HCT116 (cell line): ENCODE data around the gene SFR1. TPM values are rescaled to one million over a fixed set of nuclear protein-coding genes. Genes with fewer than 3 reads are reported as not detected.

Experiments
- ATAC-seq: fragments of 200-7000 bp; cut with Tn5 transposase; 2 replicates; pipeline ENCODE4 v1.9.1; 2020; ENCODE audit warnings: mild to moderate bottlenecking, moderate library complexity
- BruUV-seq: library from RNA; stranded (reverse); fragments of 400-500 nt; replicated peaks from 2 replicates; lab custom pipeline; 2021; lab: Mats Ljungman, UMichigan
- CTCF ChIA-PET: fragments of 300-600 bp; sonication (Branson Sonifier 250); formaldehyde crosslinking; loops from one replicate; lab custom pipeline; 2021; ENCODE audit warnings: antibody characterized with exemption; lab: Charles Lee
- POLR2A ChIA-PET: fragments of 300-600, 350-600 bp; sonication (Branson Sonifier 250); formaldehyde crosslinking; loops from one replicate; lab custom pipeline; 2021; ENCODE audit warnings: antibody characterized with exemption; lab: Charles Lee
- RAD21 ChIA-PET, 2 experiments: fragments of 300-600 bp; sonication (Branson Sonifier 250); formaldehyde crosslinking; loops; one replicate each; lab custom pipeline; 2023; ENCODE audit warnings: low total read pairs in 2 of 2; ENCODE audit not compliant: uncharacterized antibody in 2 of 2, unreplicated experiment in 2 of 2, low non-redundant PET in 1 of 2; lab: Charles Lee
- DNase-seq: peaks from one replicate; pipeline ENCODE4 v3.0.0-alpha.2; 2010; ENCODE audit warnings: low read depth, low spot score
- H2AFZ ChIP-seq: fragments of 200-600 bp; shearing (Covaris generic), sonication (generic); 2 replicates; pipeline ENCODE4 v1.6.1; 2017; ENCODE audit warnings: low read depth, mixed run types, mixed read lengths, antibody characterized with exemption, low read length; ENCODE audit not compliant: poor library complexity, severe bottlenecking
- H3K27ac ChIP-seq: 2 replicates; pipeline ENCODE4 v1.5.1; 2012; ENCODE audit warnings: low read depth, low read length
- H3K27me3 ChIP-seq: fragments of 200-600 bp; sonication (generic); 2 replicates; pipeline ENCODE4 v1.6.1; 2016; ENCODE audit warnings: mixed run types, low read length, mixed read lengths; ENCODE audit not compliant: insufficient read depth
- H3K36me3 ChIP-seq, 2 experiments: fragments of 200-500 bp in 1 of 2; fragments of 200-600 bp in 1 of 2; sonication (Bioruptor generic) in 1 of 2; sonication (generic) in 1 of 2; 2 replicates each; pipeline versions ENCODE4 v1.5.1 to v1.6.1; 2014 to 2016; ENCODE audit warnings: low read length in 2 of 2, inconsistent platforms in 1 of 2, mixed read lengths in 1 of 2, mixed run types in 1 of 2; ENCODE audit not compliant: insufficient read depth in 2 of 2, control insufficient read depth in 1 of 2
- H3K4me1 ChIP-seq, 2 experiments: fragments of 200-600 bp in 1 of 2; sonication (generic) in 1 of 2; 2 replicates each; pipeline versions ENCODE4 v1.5.1 to v1.6.1; 2012 to 2017; ENCODE audit warnings: low read length in 2 of 2, inconsistent platforms in 1 of 2, mild to moderate bottlenecking in 1 of 2, mixed read lengths in 1 of 2, mixed run types in 1 of 2, moderate library complexity in 1 of 2; ENCODE audit not compliant: insufficient read depth in 2 of 2, control insufficient read depth in 1 of 2
- H3K4me2 ChIP-seq: fragments of 200-600 bp; sonication (generic); 2 replicates; pipeline ENCODE4 v1.6.1; 2017; ENCODE audit warnings: mixed run types, low read length, mixed read lengths
- H3K4me3 ChIP-seq, 2 experiments: fragments of 200-600 bp in 1 of 2; sonication (generic) in 1 of 2; replicated peaks in 1 of 2; 2 replicates each; pipeline ENCODE4 v1.5.1; 2011 to 2016; ENCODE audit warnings: low read length in 2 of 2, control low read depth in 1 of 2, low read depth in 1 of 2, mild to moderate bottlenecking in 1 of 2, mixed read lengths in 1 of 2, mixed run types in 1 of 2
- H3K79me2 ChIP-seq: fragments of 200-600 bp; sonication (generic); 2 replicates; pipeline ENCODE4 v1.6.1; 2017; ENCODE audit warnings: mild to moderate bottlenecking, mixed run types, low read length, moderate library complexity, mixed read lengths; ENCODE audit not compliant: insufficient read depth
- H3K9ac ChIP-seq: fragments of 200-600 bp; sonication (generic); 2 replicates; pipeline ENCODE4 v1.6.1; 2016; ENCODE audit warnings: low read length, mixed read lengths
- H3K9me2 ChIP-seq: fragments of 200-600 bp; sonication (generic), shearing (Covaris generic); 2 replicates; pipeline ENCODE4 v1.6.1; 2017; ENCODE audit warnings: mixed run types, mild to moderate bottlenecking, moderate library complexity; ENCODE audit not compliant: insufficient read depth
- H3K9me3 ChIP-seq, 2 experiments: fragments of 200-500 bp in 1 of 2; fragments of 200-600 bp in 1 of 2; sonication (Bioruptor generic) in 1 of 2; sonication (generic) in 1 of 2; 2 replicates each; pipeline ENCODE4 v1.6.1; 2014 to 2017; ENCODE audit warnings: low read length in 2 of 2, mixed read lengths in 2 of 2, inconsistent platforms in 1 of 2, low read depth in 1 of 2, mild to moderate bottlenecking in 1 of 2, mixed run types in 1 of 2, moderate library complexity in 1 of 2; ENCODE audit not compliant: control insufficient read depth in 1 of 2, insufficient read depth in 1 of 2
- H4K20me1 ChIP-seq: fragments of 200-600 bp; sonication (generic), shearing (Covaris generic); 2 replicates; pipeline ENCODE4 v1.6.1; 2017; ENCODE audit warnings: mixed run types, mild to moderate bottlenecking, moderate library complexity; ENCODE audit not compliant: insufficient read depth
- EGR1 ChIP-seq: IDR thresholded peaks from 2 replicates; pipeline ENCODE4 v1.6.1; 2012; ENCODE audit warnings: low read depth
- ELF1 ChIP-seq: IDR thresholded peaks from 2 replicates; pipeline ENCODE4 v1.6.1; 2012; ENCODE audit warnings: low read depth, borderline replicate concordance
- POLR2A ChIP-seq: IDR thresholded peaks from 2 replicates; pipeline ENCODE4 v1.7.0; 2011; ENCODE audit warnings: borderline replicate concordance; ENCODE audit not compliant: insufficient read depth, insufficient read length; ENCODE audit errors: extremely low read depth
- RAD21 ChIP-seq: IDR thresholded peaks from 2 replicates; pipeline ENCODE4 v1.6.1; 2012; ENCODE audit warnings: low read depth, mild to moderate bottlenecking
- SIN3A ChIP-seq: IDR thresholded peaks from 2 replicates; pipeline ENCODE4 v1.6.1; 2012; ENCODE audit warnings: low read depth
- SRF ChIP-seq: IDR thresholded peaks from 2 replicates; pipeline ENCODE4 v1.6.1; 2012; ENCODE audit warnings: low read depth
- TCF7L2 ChIP-seq: IDR thresholded peaks from 2 replicates; pipeline ENCODE4 v1.7.0; 2011; ENCODE audit warnings: borderline replicate concordance, inconsistent platforms; ENCODE audit not compliant: insufficient read depth, insufficient read length; ENCODE audit errors: extremely low read depth
- ZFX ChIP-seq: fragments of 450-650 bp; IDR thresholded peaks from 2 replicates; pipeline ENCODE4 v1.6.1; 2017
- intact Hi-C: fragments of 100-400 bp; cut with micrococcal nuclease; formaldehyde crosslinking; loops from 2 replicates; pipeline ENCODE4 v1.10.0; 2022
- total RNA-seq: library from RNA; stranded (reverse); gene quantifications from one replicate; pipeline ENCODE4 v1.2.1, GENCODE V29; 2021; ENCODE audit not compliant: unreplicated experiment
- TF ChIP-seq, protein P1 (sequence below): IDR thresholded peaks from 2 replicates; pipeline ENCODE4 v1.6.1; 2012
- TF ChIP-seq, protein P2 (sequence below): IDR thresholded peaks from 2 replicates; pipeline ENCODE4 v1.6.1; 2012
- TF ChIP-seq, protein P3 (sequence below): IDR thresholded peaks from 2 replicates; pipeline ENCODE4 v1.6.1; 2011; ENCODE audit warnings: mild to moderate bottlenecking, low read length, moderate library complexity; ENCODE audit not compliant: insufficient replicate concordance; ENCODE audit errors: extremely low read depth

The SFR1 gene
- total RNA-seq, 1 experiment from 2014 or later = 38.5 TPM

DNA sequence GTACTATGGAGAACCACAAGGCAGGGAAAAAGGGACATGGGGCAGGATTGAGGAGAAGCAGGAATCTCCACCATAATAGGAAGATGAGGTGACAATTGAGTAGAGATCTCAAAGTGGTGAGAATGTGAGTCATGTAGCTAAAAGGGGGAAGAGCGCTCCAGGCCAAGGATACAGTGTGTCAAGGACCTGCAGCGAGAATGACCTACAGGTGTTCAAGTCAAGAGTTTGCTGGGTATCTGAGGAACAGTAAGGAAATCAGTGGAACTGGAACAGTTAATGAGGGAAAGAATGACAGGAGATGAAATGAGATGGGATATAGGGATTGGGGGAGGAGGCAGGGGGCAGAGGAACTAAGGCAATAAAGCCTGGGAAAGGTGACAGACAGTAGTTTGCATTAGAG, 33.6 kb downstream of the SFR1 start:
- no peaks in the 10 kb centered on the region for H3K4me1 ChIP-seq
- no peaks in the 10 kb centered on the region for H3K79me2 ChIP-seq
- no peak overlapping the region for H3K9ac ChIP-seq
- H2AFZ ChIP-seq = no peak overlapping the region
- H3K4me2 ChIP-seq = no peak overlapping the region
- BruUV-seq = no TSS peak
- no peak for DNase-seq
- no peaks in the 10 kb centered on the region for H3K9me2 ChIP-seq
- intact Hi-C loops = no loop called here
- CTCF ChIA-PET = interaction anchor here (1.3 to 1.9 kb wide), 2 partner anchors 8 to 16 kb away, joined by 4 to 5 read pairs; no protein-coding TSS in a partner anchor
- no peaks in the 10 kb centered on the region for H3K27me3 ChIP-seq
- POLR2A ChIA-PET = no interaction called here
- H3K27ac ChIP-seq = no peak overlapping the region
- H4K20me1 ChIP-seq = no peaks in the 10 kb centered on the region
- 0 out of 4 replicates have a peak, but pooled peaks cover 0 to 4% of the 10 kb centered on the region in 2 experiments for H3K36me3 ChIP-seq
- no peak overlapping the region for H3K4me3 ChIP-seq
- RAD21 ChIA-PET = no interaction called here
- TF ChIP-seq ELF1 (no peak), POLR2A (no peak), TCF7L2 (no peak), EGR1 (no peak), SIN3A (no peak), ZFX (no peak), SRF (no peak), RAD21 (no peak)
- TF ChIP-seq, protein P1, sequence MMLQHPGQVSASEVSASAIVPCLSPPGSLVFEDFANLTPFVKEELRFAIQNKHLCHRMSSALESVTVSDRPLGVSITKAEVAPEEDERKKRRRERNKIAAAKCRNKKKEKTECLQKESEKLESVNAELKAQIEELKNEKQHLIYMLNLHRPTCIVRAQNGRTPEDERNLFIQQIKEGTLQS = no peak
- TF ChIP-seq, protein P2, sequence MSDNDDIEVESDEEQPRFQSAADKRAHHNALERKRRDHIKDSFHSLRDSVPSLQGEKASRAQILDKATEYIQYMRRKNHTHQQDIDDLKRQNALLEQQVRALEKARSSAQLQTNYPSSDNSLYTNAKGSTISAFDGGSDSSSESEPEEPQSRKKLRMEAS = no peak
- TF ChIP-seq, protein P3, sequence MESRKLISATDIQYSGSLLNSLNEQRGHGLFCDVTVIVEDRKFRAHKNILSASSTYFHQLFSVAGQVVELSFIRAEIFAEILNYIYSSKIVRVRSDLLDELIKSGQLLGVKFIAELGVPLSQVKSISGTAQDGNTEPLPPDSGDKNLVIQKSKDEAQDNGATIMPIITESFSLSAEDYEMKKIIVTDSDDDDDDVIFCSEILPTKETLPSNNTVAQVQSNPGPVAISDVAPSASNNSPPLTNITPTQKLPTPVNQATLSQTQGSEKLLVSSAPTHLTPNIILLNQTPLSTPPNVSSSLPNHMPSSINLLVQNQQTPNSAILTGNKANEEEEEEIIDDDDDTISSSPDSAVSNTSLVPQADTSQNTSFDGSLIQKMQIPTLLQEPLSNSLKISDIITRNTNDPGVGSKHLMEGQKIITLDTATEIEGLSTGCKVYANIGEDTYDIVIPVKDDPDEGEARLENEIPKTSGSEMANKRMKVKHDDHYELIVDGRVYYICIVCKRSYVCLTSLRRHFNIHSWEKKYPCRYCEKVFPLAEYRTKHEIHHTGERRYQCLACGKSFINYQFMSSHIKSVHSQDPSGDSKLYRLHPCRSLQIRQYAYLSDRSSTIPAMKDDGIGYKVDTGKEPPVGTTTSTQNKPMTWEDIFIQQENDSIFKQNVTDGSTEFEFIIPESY = no peak
- no peak for ATAC-seq
- H3K9me3 ChIP-seq = peaks cover 16% of the 10 kb centered on the region in 2 experiments; a peak in 3 of 4 replicates
